GM21825 (cell line): Measurements from ENCODE around the gene ISCA1.
A peak's percentile ranks its signal among the peaks of the same experiment; 100 is the strongest.

Experiments
- ATAC-seq: cut with Tn5 transposase; IDR thresholded peaks from one replicate; pipeline ENCODE4 v1.9.1; 2021; ENCODE audit warnings: mild to moderate bottlenecking, moderate library complexity; ENCODE audit not compliant: unreplicated experiment

ISCA1 gene

DNA sequence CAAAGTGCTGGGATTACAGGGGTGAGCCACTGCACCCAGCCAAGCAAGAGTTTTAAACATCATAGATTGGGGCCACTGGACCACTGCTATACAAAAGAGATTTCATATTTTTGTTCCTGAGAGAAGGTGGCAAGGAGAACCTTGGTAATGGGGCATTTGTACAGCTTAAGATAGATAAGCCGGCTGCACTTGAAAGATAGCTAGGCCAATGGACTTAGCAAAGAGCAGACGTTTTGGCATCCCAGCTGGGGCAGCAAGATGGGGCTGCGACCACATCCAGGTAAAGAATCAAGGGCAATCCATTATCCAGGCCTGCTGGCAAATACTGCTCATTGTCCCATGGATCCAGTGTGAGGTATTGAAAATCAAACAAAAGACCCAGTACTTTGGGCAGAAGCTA is 3.9 kb upstream of the ISCA1 start:
- ATAC-seq: no peak

DNA sequence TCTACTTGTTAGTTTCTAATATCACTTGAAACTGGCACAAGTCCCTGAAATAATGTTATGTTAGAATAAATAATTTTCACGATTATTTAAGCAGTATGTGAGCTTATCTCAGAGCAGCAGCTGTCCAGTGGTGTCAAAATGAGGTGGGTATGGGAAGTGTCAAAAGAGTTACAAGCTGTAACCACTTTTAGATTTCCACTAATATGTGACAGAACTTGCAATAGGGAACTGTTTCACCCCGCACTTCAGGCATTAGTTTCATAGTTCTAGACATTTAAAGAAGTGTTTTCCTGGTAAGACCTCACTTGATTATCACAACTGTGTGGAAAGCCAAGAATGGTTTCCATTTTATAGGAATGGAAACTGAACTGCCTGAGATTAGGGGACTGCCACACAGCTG is 2.9 kb upstream of the ISCA1 start:
- no peak for ATAC-seq

DNA sequence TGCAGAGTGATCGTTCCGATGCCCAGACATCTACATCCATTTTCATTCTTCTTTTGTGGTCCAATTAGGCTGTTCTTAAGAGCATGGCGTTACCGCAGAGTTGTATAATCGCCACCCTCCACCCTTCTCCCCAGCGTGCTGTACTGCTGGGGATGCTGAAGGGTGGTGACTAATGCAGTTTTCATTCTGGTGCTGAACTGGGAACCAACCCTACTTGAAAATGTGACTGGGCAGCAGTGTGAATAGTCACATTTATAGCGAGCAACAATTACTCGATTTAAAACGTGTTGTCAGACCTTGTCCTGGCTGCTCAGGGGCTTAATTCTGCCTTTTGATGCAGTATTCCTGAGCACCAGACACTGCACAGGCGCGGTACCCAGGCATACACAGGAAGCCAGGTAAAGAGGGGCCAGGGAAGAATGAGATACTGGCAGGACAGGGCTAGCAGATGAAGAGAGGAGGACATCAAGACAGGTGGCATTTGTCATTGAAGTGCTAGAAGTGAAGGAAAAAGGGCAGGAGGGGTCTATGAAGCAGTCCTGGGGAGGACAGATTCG is 719 bp upstream of the ISCA1 start:
- peak; percentile 13 for ATAC-seq

DNA sequence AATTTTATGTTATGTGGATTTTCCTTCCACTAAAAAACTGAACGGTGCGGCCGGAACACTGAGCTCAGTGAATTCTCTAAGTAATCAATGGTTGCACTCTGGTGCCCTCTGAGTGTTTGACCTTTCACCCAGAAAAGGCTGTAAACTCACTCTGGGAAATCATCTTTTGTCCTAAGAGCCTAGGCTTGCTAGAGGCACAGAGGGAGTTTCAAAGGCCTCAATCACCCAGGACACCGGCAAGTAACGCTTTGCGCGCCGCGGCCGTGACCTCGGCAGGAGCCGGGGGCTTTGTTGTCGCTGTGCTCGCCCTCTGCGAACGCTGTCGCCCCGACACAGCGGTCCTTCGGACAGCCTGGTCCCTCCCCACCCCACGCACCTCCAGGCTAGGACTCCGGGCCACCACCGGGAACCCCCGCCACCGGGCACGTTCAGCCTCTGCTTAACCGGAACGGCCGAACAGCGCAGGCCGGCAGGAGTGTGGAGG is 703 bp downstream of the ISCA1 start:
- ATAC-seq: peak; percentile 20

DNA sequence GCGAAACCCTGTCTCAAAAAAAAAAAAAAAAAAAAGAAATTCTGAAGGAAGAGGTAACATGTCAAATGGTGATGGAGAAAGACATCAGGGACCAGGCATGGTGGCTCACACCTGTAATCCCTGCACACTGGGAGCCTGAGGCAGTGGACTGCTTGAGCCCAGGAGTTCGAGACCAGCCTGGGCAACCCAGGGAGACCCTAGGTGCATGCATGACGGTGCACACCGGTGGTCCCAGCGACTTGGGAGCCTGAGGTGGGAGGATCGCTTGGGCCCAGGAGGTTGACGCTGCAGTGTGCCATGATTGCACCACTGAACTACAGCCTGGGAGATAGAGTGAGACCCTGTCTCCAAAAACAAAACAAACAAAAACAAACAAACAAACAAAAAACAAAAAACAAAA is 1.8 kb downstream of the ISCA1 start:
- ATAC-seq: no peak

DNA sequence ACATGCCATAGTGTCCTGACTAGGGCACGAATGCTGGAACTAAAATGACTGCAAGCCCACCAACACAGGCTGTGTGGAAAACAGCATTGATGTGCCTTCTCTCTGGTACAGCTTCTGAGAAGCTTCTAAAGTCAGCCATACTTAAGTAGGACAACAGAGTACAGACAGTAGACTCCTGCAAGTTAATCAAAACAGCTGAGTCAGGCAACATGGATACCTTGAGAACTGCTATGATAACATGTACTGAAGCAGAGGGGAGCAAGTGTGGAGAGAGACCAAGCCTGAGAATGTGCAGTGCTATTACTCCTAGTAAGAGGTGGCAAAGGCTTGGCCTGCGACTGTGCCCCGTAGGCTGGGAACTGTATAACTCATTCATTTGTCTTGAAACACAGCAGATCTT is 2.5 kb downstream of the ISCA1 start:
- no peak for ATAC-seq

DNA sequence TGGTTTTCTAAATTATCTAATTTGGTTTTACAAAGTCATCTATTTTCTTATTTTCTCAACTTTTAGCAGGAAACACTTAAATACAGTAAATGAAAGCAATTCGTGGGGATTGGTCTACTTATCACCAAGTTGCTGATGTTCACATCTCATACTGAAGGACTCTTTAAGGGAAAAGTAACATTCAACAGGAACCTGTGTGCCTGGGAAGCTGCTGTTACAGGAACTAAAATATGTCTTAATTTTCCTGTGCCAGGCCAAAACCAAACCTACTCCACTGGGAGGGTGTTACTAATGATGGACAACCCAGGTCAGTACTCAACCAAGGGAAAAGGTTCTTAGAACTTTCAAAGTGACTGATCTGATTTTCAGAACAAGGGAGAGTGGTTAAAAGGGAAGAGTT is 5.3 kb downstream of the ISCA1 start:
- no peak for ATAC-seq

DNA sequence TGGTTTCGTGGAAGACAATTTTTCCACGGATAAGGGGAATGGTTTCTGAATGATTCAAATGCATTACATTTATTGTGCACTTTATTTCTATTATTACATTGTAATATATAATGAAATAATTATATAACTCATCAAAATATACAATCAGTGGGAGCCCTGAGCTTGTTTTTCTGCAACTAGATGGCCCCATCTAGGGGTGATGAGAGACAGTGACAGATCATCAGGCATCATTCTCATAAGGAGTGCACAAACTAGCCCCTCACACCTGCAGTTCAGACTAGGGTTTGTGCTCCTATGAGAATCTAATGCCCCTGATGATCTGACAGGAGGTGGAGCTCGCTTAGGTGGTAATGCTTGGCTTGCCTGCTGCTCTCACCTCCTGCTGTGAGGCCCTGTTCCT is 6.4 kb downstream of the ISCA1 start:
- ATAC-seq: no peak

DNA sequence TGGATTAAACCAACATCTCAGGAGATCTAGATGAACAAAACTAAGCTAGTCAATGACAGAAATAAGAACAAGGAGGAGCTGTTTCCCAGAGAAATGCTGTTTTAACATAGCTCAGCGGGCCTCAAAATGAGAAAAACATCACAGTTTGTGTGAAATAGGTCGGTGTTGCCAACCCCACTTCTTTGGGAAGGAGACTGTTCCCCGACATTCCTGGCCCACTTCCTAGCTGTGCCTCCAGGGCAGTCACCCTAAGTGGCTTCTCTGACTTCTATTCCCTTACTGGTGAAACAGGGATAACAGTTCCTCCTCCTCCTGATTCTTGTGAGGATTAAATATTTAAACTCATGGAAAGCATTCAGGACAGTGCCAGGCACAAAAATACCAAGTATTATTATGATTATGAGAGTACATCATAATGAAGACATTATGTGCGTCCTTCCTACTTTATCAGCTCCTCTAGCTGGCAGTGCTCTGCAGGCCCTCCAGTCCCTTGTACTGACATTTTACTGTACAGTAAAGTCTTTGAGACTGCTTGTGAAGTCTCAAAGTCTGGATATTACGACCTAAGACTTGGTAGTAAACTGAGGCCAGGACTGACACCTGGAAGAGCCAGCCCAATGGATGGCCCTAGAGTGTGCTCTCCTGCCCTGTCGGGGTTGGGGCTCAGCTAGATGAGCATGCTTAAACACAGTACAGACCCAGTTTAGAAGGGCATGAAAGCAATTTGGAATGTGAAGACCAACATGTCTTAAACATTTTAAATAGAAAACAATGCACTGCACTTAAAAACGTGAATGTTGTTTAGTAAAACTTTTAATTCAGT is 7.3 kb downstream of the ISCA1 start:
- ATAC-seq: no peak

DNA sequence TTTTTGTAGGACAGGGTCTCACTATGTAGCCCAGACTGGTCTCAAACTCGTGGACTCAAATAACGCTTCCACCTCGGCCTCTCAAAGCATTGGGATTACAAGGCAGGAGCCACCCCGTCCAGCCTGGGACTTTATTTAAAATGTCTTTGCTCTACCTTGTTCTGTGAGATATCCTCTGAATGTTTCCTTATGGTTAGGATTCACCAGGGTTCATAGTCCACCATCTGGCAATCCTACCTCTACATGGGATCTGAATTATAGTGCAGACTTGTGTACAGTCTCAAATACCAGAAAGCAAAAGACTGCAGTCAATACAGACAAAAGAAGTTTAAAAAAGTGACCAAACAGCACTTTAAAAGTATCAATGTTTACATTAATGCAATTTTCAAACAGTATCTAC is 10.1 kb downstream of the ISCA1 start:
- ATAC-seq: no peak

DNA sequence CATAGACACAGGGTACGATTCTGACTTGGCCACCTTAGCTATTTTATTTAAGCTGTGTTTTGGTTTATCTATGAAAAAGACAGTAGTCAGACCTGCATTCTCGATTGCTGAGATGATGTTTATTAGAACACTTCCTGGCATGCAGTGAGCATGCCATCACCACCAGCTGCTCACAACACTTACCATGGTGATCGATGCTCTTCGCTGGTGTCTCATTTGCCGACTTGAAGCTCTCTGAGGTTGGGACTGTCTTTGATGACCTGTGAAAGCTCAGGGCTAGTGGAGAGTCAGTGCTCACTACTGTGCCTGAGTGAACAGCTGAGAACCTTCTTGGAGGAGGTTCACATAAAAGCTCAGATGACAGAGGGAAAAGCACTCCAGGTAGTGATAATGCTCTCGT is 18.5 kb downstream of the ISCA1 start:
- ATAC-seq: no peak

DNA sequence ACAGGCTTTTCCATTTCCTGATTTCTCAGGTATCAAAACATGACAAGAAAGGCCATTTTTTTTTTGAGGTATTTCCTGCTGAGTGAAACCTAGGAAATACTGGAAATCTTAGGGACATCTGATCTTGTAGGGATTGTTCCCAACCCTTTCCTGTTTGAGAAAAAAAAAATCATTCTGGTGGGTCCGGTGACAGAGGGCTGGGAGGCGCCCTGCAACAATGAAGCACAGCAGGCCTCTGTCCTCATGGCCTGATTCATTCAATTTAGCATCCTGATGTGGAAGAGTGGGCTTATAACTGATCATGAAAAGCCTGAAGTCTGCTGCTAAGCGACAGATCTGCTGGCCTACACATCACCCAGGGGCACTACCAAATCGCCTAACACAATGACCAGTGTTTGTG is 19.8 kb downstream of the ISCA1 start:
- no peak for ATAC-seq

DNA sequence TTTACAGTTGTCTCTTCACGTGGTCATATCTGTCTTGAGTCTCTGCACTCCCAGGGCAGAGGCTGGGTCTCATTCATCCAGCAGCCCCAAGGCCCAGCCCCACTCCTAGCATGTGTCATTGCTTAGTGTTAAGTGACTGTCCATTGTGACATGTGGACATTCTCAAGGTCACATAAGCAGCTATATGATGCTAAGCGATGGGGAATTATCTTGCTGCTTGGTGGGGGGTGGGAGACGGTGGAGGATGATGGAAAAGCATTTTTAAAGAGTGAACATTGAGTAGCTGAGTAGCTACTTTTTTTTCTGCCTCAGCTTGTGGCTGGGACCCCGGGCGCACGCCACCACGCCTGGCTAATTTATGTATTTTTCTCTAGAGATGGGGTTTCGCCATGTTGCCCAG is 22.8 kb downstream of the ISCA1 start, which contains the start of gene C9orf153:
Gene C9orf153, minus strand, starts transcription at position 101 of the 400 bp plus-strand sequence. CDS start 30,054 bp downstream, outside the sequence.
- no peak for ATAC-seq

DNA sequence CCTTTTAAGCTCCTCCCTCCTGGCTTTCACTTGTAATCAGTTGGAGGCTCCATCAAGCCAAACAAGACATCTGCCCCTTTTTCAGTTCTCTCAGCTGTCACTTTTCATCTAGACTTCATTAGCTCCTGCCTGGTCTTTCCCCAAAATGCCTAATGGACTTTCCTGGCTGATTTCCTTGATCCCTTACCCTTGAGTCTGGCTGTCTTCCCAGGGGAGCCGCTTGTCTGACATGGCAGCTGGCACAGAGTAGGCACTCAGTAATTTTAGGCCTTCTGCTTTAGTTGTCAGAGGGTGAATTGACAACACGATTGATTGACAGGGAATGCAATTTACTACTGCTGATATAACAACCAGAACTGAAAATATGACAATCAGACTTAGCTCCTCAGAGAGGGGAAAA is 24.9 kb downstream of the ISCA1 start:
- ATAC-seq: no peak

DNA sequence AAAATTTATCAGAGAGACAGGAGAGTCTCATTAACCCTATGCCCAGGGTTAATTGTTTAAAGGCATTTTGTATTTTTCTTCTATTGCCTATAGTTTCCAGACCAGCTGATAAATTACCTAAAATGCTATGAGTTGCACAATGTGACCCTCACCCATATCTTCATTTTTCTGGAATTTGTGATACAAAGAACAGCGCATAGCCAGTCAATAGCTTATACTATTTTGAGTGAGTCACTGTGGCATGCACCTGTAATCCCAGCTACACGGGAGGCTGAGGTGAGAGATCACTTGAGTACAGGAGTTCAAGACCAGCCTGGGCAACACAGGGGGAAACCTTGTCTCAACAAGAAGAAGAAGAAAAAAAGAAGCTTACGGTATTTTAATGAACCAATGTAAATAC is 25.7 kb downstream of the ISCA1 start:
- no peak for ATAC-seq

DNA sequence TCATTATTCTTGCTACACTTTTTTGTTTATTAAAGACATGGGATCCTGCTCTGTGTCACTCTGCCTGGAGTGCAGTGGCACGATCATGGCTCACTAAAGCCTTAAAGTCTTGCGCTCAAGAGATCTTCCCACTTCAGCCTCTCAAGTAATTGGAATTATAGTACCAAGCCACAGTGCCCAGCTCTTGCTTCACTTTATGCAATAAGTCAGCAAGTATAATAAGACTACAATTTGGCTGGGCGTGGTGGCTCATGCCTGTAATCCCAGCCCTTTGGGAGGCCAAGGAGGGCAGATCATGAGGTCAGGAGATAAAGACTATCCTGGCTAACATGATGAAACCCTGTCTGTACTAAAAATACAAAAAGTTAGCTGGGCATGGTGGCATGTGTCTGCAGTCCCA is 28.8 kb downstream of the ISCA1 start:
- ATAC-seq: no peak

DNA sequence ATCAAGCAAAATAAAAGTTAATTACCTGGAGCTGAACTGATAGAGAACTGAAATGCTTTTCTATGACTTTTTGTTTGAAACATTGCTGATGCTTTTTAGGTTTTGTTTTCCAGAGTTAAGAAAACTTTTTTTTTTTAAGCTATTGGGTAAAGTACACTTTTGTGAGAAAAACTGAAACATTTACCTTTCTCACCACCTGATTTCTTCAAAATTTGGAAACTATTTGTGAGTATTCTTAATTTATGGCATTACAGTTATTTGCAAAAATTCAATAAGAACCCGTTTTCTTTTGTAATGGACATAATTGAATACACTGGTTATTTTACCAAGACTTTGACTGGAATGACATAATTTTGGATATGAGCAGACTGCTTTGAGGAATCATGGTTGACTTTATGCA is 29.5 kb downstream of the ISCA1 start:
- ATAC-seq: no peak

DNA sequence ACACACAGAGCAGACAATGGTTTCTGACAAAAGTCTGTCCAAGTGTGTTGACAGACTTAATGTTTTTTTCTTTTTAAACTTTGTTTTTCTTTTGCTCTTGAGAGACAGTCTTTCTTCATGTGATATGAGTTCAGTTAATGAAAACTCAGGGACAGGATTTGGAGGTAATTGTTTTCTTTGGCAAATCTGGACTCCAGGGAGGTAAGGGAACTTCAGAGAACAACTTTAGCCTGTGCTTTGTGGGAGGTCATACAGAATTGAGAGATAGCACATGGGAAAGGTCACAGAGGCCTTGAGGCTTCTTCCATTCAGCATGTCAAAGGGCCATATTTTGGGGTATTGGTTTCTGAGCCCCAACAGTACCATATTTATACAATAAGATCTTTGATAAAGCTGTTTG is 32.2 kb downstream of the ISCA1 start:
- ATAC-seq: no peak

DNA sequence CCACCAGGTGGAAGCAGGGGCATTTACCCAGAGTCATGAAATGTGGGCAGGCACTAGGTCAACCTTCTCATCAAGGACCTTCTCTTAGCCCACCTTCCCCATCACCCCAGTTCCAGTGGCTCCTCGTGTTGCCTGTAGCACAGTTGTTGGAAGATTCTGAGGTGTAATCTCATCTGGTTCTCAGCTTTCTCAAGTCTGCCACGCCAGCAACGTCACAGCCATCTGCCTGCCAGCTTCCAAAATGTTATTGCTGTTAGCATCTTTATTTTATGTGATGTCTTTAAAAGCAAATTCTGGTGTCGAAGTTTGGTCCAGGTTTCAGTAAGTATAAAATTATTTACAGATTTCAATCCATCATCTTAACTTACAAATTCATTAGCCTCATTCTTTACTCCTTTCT is 33.6 kb downstream of the ISCA1 start:
- no peak for ATAC-seq

DNA sequence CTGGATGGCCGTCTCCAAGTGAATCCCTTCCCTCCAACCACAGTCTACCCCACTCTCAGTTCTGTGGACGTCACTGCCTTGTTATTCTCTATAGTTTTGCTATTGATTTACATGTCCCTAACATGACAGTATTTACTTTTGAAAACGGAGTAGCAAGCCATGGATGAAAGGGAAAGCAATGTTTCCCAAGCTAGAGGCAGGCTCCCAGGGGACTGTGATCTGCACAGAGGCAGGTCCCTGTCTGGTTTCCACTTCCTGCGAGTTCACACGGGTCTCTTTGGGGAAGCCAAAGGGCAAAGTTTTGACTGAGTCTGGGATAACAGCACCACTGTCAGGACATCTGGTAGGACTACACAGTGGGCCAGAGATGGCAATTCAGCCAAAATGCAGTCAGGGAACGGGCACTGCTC is 35.6 kb downstream of the ISCA1 start:
- peak; percentile 96 for ATAC-seq

DNA sequence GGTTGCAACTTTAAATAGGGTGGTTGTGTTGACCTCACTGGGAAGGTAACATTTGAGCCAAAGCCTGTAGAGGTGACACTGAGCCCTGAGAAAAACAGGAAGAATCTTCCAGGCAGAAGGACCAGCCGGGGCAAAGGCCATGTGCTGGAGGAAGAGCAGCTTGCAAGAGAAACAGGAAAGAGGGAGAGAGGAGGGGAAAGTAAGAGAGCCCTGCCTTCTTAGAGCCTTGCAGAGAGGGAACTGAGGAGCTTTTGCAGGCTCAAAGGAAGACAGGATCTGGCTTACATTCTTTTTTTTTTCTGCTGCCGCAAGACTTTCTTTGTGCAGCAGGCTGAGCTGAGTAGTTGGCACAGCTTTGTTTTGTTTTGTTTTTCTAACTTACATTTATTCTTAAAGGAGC is 40.3 kb downstream of the ISCA1 start:
- no peak for ATAC-seq

DNA sequence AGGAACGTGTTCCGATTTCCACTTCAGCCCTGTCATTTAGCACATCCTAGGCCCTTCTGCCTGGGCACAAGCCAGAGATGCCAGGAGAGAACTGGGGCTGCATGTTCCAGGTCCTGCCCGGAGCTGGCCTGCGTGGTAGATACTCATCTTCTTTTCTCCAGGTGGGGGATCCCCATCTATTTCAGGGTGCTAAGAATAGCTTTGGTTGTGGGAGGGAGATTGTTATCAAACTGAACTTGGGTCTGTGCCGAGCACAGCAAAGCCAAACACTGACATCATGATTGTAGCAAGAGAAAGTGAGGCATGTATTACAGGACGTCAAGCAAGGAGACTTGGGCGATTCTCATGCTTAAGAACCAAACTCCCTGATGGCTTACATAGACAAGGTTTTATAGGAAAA is 41.1 kb downstream of the ISCA1 start:
- ATAC-seq: no peak
